OCI-LY1 (cell line): Measurements from ENCODE around the gene CNN2.

Experiments used
- H2AFZ ChIP-seq: fragments of 200-600 bp; sonication (generic), shearing (Covaris generic); 2 replicates; pipeline ENCODE4 v1.6.0; 2014; ENCODE audit warnings: antibody characterized with exemption, mild to moderate bottlenecking, low read length
- H3F3A ChIP-seq: fragments of 200-600 bp; sonication (generic), shearing (Covaris generic); 2 replicates; pipeline ENCODE4 v1.6.0; 2014; ENCODE audit warnings: mild to moderate bottlenecking, antibody characterized with exemption, low read length, moderate library complexity; ENCODE audit not compliant: insufficient read depth
- H3K27ac ChIP-seq: fragments of 200-600 bp; sonication (generic); 2 replicates; pipeline ENCODE4 v1.5.1; 2014; ENCODE audit warnings: low read length, mixed run types, mild to moderate bottlenecking, low read depth; ENCODE audit not compliant: poor library complexity, severe bottlenecking
- H3K27me3 ChIP-seq: fragments of 200-600 bp; sonication (generic); 2 replicates; pipeline ENCODE4 v1.6.0; 2014; ENCODE audit warnings: antibody characterized with exemption, mild to moderate bottlenecking, low read length, moderate library complexity; ENCODE audit not compliant: insufficient read depth
- H3K36me3 ChIP-seq: fragments of 200-600 bp; sonication (generic); 2 replicates; pipeline ENCODE4 v1.6.1; 2014; ENCODE audit warnings: mild to moderate bottlenecking, antibody characterized with exemption, low read length, moderate library complexity, mixed read lengths; ENCODE audit not compliant: insufficient read depth
- H3K4me1 ChIP-seq: fragments of 200-600 bp; sonication (generic); 2 replicates; pipeline ENCODE4 v1.5.1; 2014; ENCODE audit warnings: mild to moderate bottlenecking, low read length, moderate library complexity; ENCODE audit not compliant: insufficient read depth, severe bottlenecking
- H3K4me2 ChIP-seq: fragments of 200-600 bp; sonication (generic), shearing (Covaris generic); 2 replicates; pipeline ENCODE4 v1.6.1; 2014; ENCODE audit warnings: low read length
- H3K4me3 ChIP-seq: fragments of 200-600 bp; sonication (generic); 2 replicates; pipeline ENCODE4 v1.5.1; 2014; ENCODE audit warnings: low read length, low read depth, mild to moderate bottlenecking, mixed read lengths; ENCODE audit not compliant: poor library complexity, severe bottlenecking
- H3K79me2 ChIP-seq: fragments of 200-600 bp; shearing (Covaris generic); 2 replicates; pipeline ENCODE4 v1.6.1; 2016; ENCODE audit warnings: mixed run types, low read length, mixed read lengths; ENCODE audit not compliant: insufficient read depth
- H3K9ac ChIP-seq: fragments of 200-600 bp; sonication (generic), shearing (Covaris generic); 2 replicates; pipeline ENCODE4 v1.6.1; 2014; ENCODE audit warnings: mild to moderate bottlenecking, low read length, mixed read lengths
- H3K9me2 ChIP-seq: fragments of 200-600 bp; sonication (generic), shearing (Covaris generic); 2 replicates; pipeline ENCODE4 v1.6.1; 2014; ENCODE audit warnings: low read depth, mild to moderate bottlenecking, low read length, mixed read lengths
- H3K9me3 ChIP-seq: fragments of 200-600 bp; shearing (Covaris generic); 2 replicates; pipeline ENCODE4 v1.6.1; 2014; ENCODE audit warnings: low read length, mixed read lengths
- H4K20me1 ChIP-seq: fragments of 200-600 bp; sonication (generic), shearing (Covaris generic); 2 replicates; pipeline ENCODE4 v1.6.0; 2016; ENCODE audit warnings: mild to moderate bottlenecking, low read length; ENCODE audit not compliant: insufficient read depth
- CTCF ChIP-seq: fragments of 200-600 bp; sonication (generic), shearing (Covaris generic); IDR thresholded peaks from 2 replicates; pipeline ENCODE4 v1.5.1; 2017; ENCODE audit warnings: mild to moderate bottlenecking, antibody characterized with exemption, low read length, moderate library complexity, mixed read lengths
- EZH2 ChIP-seq: fragments of 200-600 bp; sonication (generic), shearing (Covaris generic); IDR thresholded peaks from 2 replicates; pipeline ENCODE4 v1.8.0; 2017; ENCODE audit warnings: borderline replicate concordance, mixed run types, mild to moderate bottlenecking, antibody characterized with exemption, low read length, moderate library complexity, mixed read lengths

The CNN2 gene

GRCh38 chr19:1076046-1076386 is 49.6 kb downstream of the CNN2 start:
- TF ChIP-seq EZH2, result no peak
- TF ChIP-seq CTCF, result no peak
- H3F3A ChIP-seq, result no peaks in the 10 kb centered on the region
- H3K9me2 ChIP-seq, result no peaks in the 10 kb centered on the region
- H3K9me3 ChIP-seq, result no peaks in the 10 kb centered on the region
- no peak overlapping the region for H3K4me3 ChIP-seq
- H3K36me3 ChIP-seq, result peaks cover 57% of the 10 kb centered on the region
- peaks cover 37% of the 10 kb centered on the region for H3K4me1 ChIP-seq
- peak overlapping the region; percentile 88 for H3K27ac ChIP-seq
- no peaks in the 10 kb centered on the region for H3K79me2 ChIP-seq
- H2AFZ ChIP-seq, result no peak overlapping the region
- H3K9ac ChIP-seq, result no peak overlapping the region
- no peak overlapping the region for H3K4me2 ChIP-seq
- no peaks in the 10 kb centered on the region for H4K20me1 ChIP-seq
- no peaks in the 10 kb centered on the region for H3K27me3 ChIP-seq

DNA sequence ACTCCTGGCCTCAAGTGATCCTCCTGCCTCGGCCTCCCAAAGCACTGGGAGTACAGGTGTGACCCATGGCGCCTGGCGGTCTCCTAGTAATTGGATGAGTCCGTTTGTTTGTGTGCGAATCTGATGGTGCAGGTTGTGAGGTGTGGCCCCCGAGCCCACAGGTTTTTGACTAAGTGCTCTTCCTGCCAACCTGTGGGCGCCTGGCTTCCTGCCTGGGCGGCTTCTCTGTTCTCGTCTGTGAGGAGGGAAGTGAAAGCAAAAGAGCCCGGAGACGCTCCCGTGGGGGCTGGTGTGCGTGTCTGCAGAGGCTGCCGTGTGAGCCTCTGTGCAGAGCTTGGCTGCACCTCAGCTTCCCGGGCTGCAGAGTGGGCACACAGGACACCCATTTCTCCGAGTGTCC is 50.5 kb downstream of the CNN2 start:
- Histone ChIP-seq H3K79me2 (no peaks in the 10 kb centered on the region), H4K20me1 (no peaks in the 10 kb centered on the region), H3K9me3 (no peaks in the 10 kb centered on the region), H3K4me3 (peak overlapping the region; percentile 42), H3K4me1 (peaks cover 37% of the 10 kb centered on the region), H2AFZ (no peak overlapping the region), H3F3A (no peaks in the 10 kb centered on the region), H3K9ac (peak overlapping the region; percentile 35; the same call in 1 of the 2 replicates), H3K9me2 (no peaks in the 10 kb centered on the region), H3K27ac (peak overlapping the region; percentile 88), H3K4me2 (peak overlapping the region; percentile 60), H3K36me3 (peaks cover 65% of the 10 kb centered on the region), H3K27me3 (no peaks in the 10 kb centered on the region)
- no peak for TF ChIP-seq EZH2
- TF ChIP-seq CTCF, result no peak

DNA sequence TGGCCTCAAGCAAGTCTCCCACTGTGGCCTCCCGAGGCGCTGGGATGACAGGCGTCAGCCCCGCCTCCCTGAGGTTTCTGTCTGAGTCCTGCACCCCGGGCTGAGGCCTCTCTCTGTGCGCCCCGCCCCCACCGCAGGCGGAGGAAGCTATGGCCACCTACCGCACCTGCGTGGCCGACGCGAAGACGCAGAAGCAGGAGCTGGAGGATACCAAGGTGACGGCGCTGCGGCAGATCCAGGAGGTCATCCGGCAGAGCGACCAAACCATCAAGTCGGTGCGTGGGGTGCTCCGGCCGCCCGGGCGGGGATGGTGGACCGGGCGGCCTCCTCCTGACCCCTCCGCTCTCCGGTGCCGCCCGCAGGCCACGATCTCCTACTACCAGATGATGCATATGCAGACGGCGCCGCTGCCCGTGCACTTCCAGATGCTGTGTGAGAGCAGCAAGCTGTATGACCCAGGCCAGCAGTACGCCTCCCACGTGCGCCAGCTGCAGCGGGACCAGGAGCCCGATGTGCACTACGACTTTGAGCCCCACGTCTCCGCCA is 53.2 kb downstream of the CNN2 start:
- Histone ChIP-seq H3F3A (no peaks in the 10 kb centered on the region), H3K79me2 (no peaks in the 10 kb centered on the region), H3K36me3 (peaks cover 67% of the 10 kb centered on the region), H3K4me1 (peaks cover 46% of the 10 kb centered on the region), H3K9me2 (no peaks in the 10 kb centered on the region), H3K4me3 (no peak overlapping the region), H3K27me3 (no peaks in the 10 kb centered on the region), H2AFZ (no peak overlapping the region), H3K27ac (no peak overlapping the region), H4K20me1 (no peaks in the 10 kb centered on the region), H3K9ac (no peak overlapping the region), H3K9me3 (no peaks in the 10 kb centered on the region), H3K4me2 (no peak overlapping the region)
- TF ChIP-seq EZH2, result no peak
- TF ChIP-seq CTCF, result no peak
